Prostate gland (tissue), 2 donors: ENCODE measurements around the gene SLAMF7.

Experiments
- CTCF ChIP-seq, 4 experiments: fragments of 200-600 bp in 2 of 4; fragments of 450-650 bp in 2 of 4; sonication (generic) in 2 of 4; IDR thresholded peaks; 1 replicate in 3 of 4; 2 replicates in 1 of 4; pipeline ENCODE4 v1.5.1; 2016 to 2019; ENCODE audit warnings: antibody characterized with exemption in 4 of 4, mild to moderate bottlenecking in 2 of 4, moderate library complexity in 2 of 4
- POLR2A ChIP-seq: fragments of 450-650 bp; IDR thresholded peaks from one replicate; pipeline ENCODE4 v1.6.1; 2016; ENCODE audit warnings: antibody characterized with exemption, mild to moderate bottlenecking

- TF ChIP-seq CTCF (IDR thresholded peaks at IDR 0.05) (no peak), POLR2A (no peak)
Measured at GRCh38 chr1:160795951-160796383, 56.9 kb downstream of the SLAMF7 start, which contains the start of gene LY9.
